Measurements from ENCODE around the gene UBE3B.

GRCh38 chr12:109475993-109476806, 1.2 kb upstream of the UBE3B start:
- no peak for TF ChIP-seq POLR2A (IDR thresholded peaks at IDR 0.05; ENCODE audit: low read depth, low read length)
- no peak for TF ChIP-seq POLR2AphosphoS5 (IDR thresholded peaks at IDR 0.05; ENCODE audit: low read depth, low read length)
